B cell (primary cell): Measurements from ENCODE around the gene ASCL5. TPM values are rescaled to one million over a fixed set of nuclear protein-coding genes. Genes with fewer than 3 reads are reported as not detected.

Experiments
- ATAC-seq: fragments of 200-7000 bp; cut with Tn5 transposase; one replicate; pipeline ENCODE4 v1.10.0; 2021; ENCODE audit warnings: low read depth, mild to moderate bottlenecking, moderate number of reproducible peaks, moderate library complexity
- CTCF ChIA-PET: fragments of 350-600 bp; sonication (Branson Sonifier 250); formaldehyde crosslinking; loops from one replicate; lab custom pipeline; 2021; ENCODE audit warnings: antibody characterized with exemption, inconsistent platforms; lab: Charles Lee
- POLR2A ChIA-PET: fragments of 350-600 bp; sonication (Branson Sonifier 250); formaldehyde crosslinking; loops from one replicate; lab custom pipeline; 2021; ENCODE audit warnings: antibody characterized with exemption; lab: Charles Lee
- DNase-seq: peaks from one replicate; pipeline ENCODE4 v3.0.0; 2013
- H2AFZ ChIP-seq: 2 replicates; pipeline ENCODE4 v1.6.1; 2012; ENCODE audit warnings: mild to moderate bottlenecking, low read depth, low read length; ENCODE audit not compliant: insufficient read depth, poor library complexity, severe bottlenecking
- H3K27ac ChIP-seq, 2 donors: 1 replicate in 1 of 2; 2 replicates in 1 of 2; pipeline ENCODE4 v1.5.1; 2012 to 2013; ENCODE audit warnings: low read length in 2 of 2, mild to moderate bottlenecking in 2 of 2, moderate library complexity in 1 of 2
- H3K27me3 ChIP-seq, 4 experiments: fragments of 200-600 bp in 1 of 4; sonication (generic) in 1 of 4; replicated peaks in 1 of 4; 1 replicate in 2 of 4; 2 replicates in 2 of 4; pipeline versions ENCODE4 v1.6.1 to v1.7.0; 2013 to 2016; ENCODE audit warnings: low read length in 3 of 4, mild to moderate bottlenecking in 2 of 4, mixed read lengths in 1 of 4, moderate library complexity in 1 of 4; ENCODE audit not compliant: insufficient read depth in 4 of 4, control insufficient read depth in 3 of 4; ENCODE audit errors: control extremely low read depth in 1 of 4
- H3K36me3 ChIP-seq, 2 experiments: replicated peaks in 1 of 2; 1 replicate in 1 of 2; 2 replicates in 1 of 2; pipeline versions ENCODE4 v1.6.1 to v1.7.1; 2013; ENCODE audit warnings: low read length in 1 of 2; ENCODE audit not compliant: insufficient read depth in 2 of 2, control insufficient read depth in 1 of 2; ENCODE audit errors: control extremely low read depth in 1 of 2, extremely low read depth in 1 of 2
- H3K4me1 ChIP-seq, 2 donors: fragments of 200-600 bp in 1 of 2; sonication (generic) in 1 of 2; 1 replicate in 1 of 2; 2 replicates in 1 of 2; pipeline versions ENCODE4 v1.5.1 to v1.6.1; 2013 to 2017; ENCODE audit warnings: low read length in 2 of 2; ENCODE audit not compliant: control insufficient read depth in 2 of 2, insufficient read depth in 2 of 2
- H3K4me2 ChIP-seq: replicated peaks from 2 replicates; pipeline ENCODE3; 2012; ENCODE audit warnings: mild to moderate bottlenecking, low read depth, low read length; ENCODE audit not compliant: poor library complexity, severe bottlenecking
- H3K4me3 ChIP-seq, 5 experiments: fragments of 200-600 bp in 1 of 5; sonication (generic) in 1 of 5; 1 replicate in 3 of 5; 2 replicates in 2 of 5; pipeline versions ENCODE4 v1.5.1 to v1.7.0; 2011 to 2016; ENCODE audit warnings: low read length in 4 of 5, mild to moderate bottlenecking in 4 of 5, low read depth in 2 of 5, control low read depth in 1 of 5, moderate library complexity in 1 of 5; ENCODE audit not compliant: insufficient read depth in 1 of 5; ENCODE audit errors: control extremely low read depth in 1 of 5, extremely low read depth in 1 of 5
- H3K79me2 ChIP-seq: fragments of 200-600 bp; sonication (generic); one replicate; pipeline ENCODE4 v1.6.0; 2016; ENCODE audit warnings: low read length; ENCODE audit not compliant: control insufficient read depth, insufficient read depth
- H3K9ac ChIP-seq: fragments of 200-600 bp; sonication (generic); 2 replicates; pipeline ENCODE4 v1.6.1; 2017; ENCODE audit warnings: mild to moderate bottlenecking, low read length, moderate library complexity
- H3K9me3 ChIP-seq, 3 donors: one replicate each; pipeline versions ENCODE4 v1.6.1 to v1.7.1; 2013; ENCODE audit warnings: low read length in 2 of 3; ENCODE audit not compliant: control insufficient read depth in 2 of 3, insufficient read depth in 1 of 3; ENCODE audit errors: control extremely low read depth in 1 of 3
- H4K20me1 ChIP-seq: 2 replicates; pipeline ENCODE4 v1.6.0; 2012; ENCODE audit warnings: mild to moderate bottlenecking, low read length; ENCODE audit not compliant: insufficient read depth, control insufficient read depth, poor library complexity, severe bottlenecking
- H3K27ac Mint-ChIP-seq: one replicate; pipeline ENCODE4 v1.8.0; 2021; ENCODE audit warnings: mixed read lengths
- H3K27me3 Mint-ChIP-seq: one replicate; pipeline ENCODE4 v1.8.0; 2021; ENCODE audit warnings: mixed read lengths
- H3K4me1 Mint-ChIP-seq: one replicate; pipeline ENCODE4 v1.8.0; 2021; ENCODE audit warnings: mixed read lengths
- H3K4me3 Mint-ChIP-seq: one replicate; pipeline ENCODE4 v1.8.0; 2021; ENCODE audit warnings: mixed read lengths
- H3K9me3 Mint-ChIP-seq: one replicate; pipeline ENCODE4 v1.8.0; 2022; ENCODE audit warnings: mixed read lengths; ENCODE audit not compliant: insufficient read depth
- EZH2 ChIP-seq: IDR thresholded peaks from 2 replicates; pipeline ENCODE4 v1.6.1; 2012; ENCODE audit warnings: borderline replicate concordance, low read depth, mild to moderate bottlenecking, moderate library complexity, low read length; ENCODE audit not compliant: insufficient read depth, poor library complexity, severe bottlenecking
- WGBS: methylation state at CpG from one replicate; pipeline ENCODE4 v1.1.5; 2013; ENCODE audit warnings: missing lambda C conversion rate; ENCODE audit not compliant: insufficient coverage; 5-methylcytosine and 5-hydroxymethylcytosine counted together
- intact Hi-C: fragments of 100-400 bp; cut with micrococcal nuclease; formaldehyde crosslinking; loops from one replicate; pipeline ENCODE4 v1.10.0; 2022
- polyA plus RNA-seq: library from polyadenylated mRNA; depleted of rRNA; stranded (reverse); fragments of >200 nt; gene quantifications from 2 replicates; pipeline ENCODE4 v1.2.3, GENCODE V29; 2012
- total RNA-seq, 2 donors: library from RNA; stranded (reverse); fragments of 120-200 nt in 1 of 2; gene quantifications; 1 replicate in 1 of 2; 2 replicates in 1 of 2; pipeline versions ENCODE4 v1.2.3 to v1.2.4, GENCODE V29; 2013 to 2022
- TF ChIP-seq, protein P1 (sequence below): fragments of 200-600 bp; IDR thresholded peaks from one replicate; pipeline ENCODE4 v1.8.0; 2022; ENCODE audit warnings: antibody characterized with exemption, mild to moderate bottlenecking

Gene ASCL5
- total and polyA plus RNA-seq, 2 donors (not counting 1 experiment from before 2014, with no cell fraction given), result not detected

DNA sequence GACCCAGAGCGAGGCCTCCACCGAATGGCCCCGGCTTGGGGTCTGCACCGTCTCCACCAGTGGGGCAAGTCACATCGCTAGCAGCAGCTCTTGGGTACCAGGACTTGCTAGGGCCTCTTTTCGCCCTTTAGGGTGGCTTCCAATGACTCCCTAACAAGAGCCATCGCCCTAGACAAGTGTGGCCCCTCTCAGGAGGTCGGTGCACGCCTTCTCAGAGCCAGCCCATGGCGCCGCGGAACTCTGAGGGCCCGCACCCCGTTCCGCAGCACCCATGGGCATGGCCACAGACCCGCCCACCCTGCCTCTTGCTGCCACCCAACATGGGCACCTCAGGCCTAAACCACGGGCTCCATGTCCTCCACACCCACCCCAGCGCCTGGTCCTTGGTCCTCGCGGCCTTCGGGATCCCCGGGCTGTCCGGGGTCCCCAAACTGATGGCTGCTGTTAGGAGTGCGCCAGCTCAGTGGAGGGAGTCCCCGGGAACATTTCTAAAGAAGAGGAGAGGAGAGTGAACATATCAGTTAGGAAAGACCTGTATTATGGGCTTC is 11.5 kb downstream of the ASCL5 start:
- no peaks in the 10 kb centered on the region for H3K9me3 Mint-ChIP-seq
- POLR2A ChIA-PET, result no interaction called here
- CTCF ChIA-PET, result interaction anchor here (1.1 to 3.3 kb wide), 6 partner anchors 29 to 312 kb away, joined by 4 to 46 read pairs (median 10); no protein-coding TSS in a partner anchor
- H4K20me1 ChIP-seq, result no peaks in the 10 kb centered on the region
- H3K9ac ChIP-seq, result no peak overlapping the region
- peak overlapping the region; percentile 95 for H2AFZ ChIP-seq
- peaks cover 29% of the 10 kb centered on the region for H3K27me3 Mint-ChIP-seq
- 98% methylated on average over 23 of the region's 25 CpGs for WGBS
- peaks cover 8 to 20% of the 10 kb centered on the region in 2 donors for H3K4me1 ChIP-seq
- no peak overlapping the region for H3K27ac Mint-ChIP-seq
- intact Hi-C loops, result loop anchor here (2.0 kb wide), 1 partner anchor 493 kb away; no protein-coding TSS in a partner anchor
- no peak for DNase-seq
- H3K27ac ChIP-seq, result no peak overlapping the region
- no peak for ATAC-seq
- H3K9me3 ChIP-seq, result peaks cover 0 to 5% (median 0%) of the 10 kb centered on the region in 3 donors
- H3K4me1 Mint-ChIP-seq, result peaks cover 12% of the 10 kb centered on the region
- H3K36me3 ChIP-seq, result no peaks in the 10 kb centered on the region
- H3K27me3 ChIP-seq, result peaks cover 0 to 32% (median 14%) of the 10 kb centered on the region in 4 experiments
- no peak overlapping the region for H3K4me3 ChIP-seq
- TF ChIP-seq EZH2, result no peak
- TF ChIP-seq, protein P1, sequence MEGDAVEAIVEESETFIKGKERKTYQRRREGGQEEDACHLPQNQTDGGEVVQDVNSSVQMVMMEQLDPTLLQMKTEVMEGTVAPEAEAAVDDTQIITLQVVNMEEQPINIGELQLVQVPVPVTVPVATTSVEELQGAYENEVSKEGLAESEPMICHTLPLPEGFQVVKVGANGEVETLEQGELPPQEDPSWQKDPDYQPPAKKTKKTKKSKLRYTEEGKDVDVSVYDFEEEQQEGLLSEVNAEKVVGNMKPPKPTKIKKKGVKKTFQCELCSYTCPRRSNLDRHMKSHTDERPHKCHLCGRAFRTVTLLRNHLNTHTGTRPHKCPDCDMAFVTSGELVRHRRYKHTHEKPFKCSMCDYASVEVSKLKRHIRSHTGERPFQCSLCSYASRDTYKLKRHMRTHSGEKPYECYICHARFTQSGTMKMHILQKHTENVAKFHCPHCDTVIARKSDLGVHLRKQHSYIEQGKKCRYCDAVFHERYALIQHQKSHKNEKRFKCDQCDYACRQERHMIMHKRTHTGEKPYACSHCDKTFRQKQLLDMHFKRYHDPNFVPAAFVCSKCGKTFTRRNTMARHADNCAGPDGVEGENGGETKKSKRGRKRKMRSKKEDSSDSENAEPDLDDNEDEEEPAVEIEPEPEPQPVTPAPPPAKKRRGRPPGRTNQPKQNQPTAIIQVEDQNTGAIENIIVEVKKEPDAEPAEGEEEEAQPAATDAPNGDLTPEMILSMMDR, result no peak
- H3K79me2 ChIP-seq, result no peaks in the 10 kb centered on the region
- peak overlapping the region; percentile 96 for H3K4me2 ChIP-seq
- peak overlapping the region; percentile 29 for H3K4me3 Mint-ChIP-seq
